Skin epidermis (tissue), 12 donors: ENCODE results near the gene MYO3A.
"Not testable (repeated sequence)": the region's sequence is repeated elsewhere in the genome, so short reads cannot be mapped to it uniquely, and the experiment has no call there.

Experiments
- H3K27ac ChIP-seq, 21 experiments: fragments of 200-600 bp; sonication (generic) in 11 of 21; one replicate each; pipeline ENCODE4 v1.5.0; 2020; ENCODE audit warnings: mild to moderate bottlenecking in 3 of 21, inconsistent platforms in 2 of 21, moderate library complexity in 2 of 21
- H3K4me3 ChIP-seq, 7 experiments: fragments of 200-600 bp; sonication (generic) in 2 of 7; one replicate each; pipeline ENCODE4 v1.5.0; 2020; ENCODE audit warnings: inconsistent platforms in 2 of 7, mild to moderate bottlenecking in 2 of 7, moderate library complexity in 1 of 7

MYO3A gene

GRCh38 chr10:26057466-26057865, 123.4 kb downstream of the MYO3A start:
- no peak overlapping the region for H3K4me3 ChIP-seq
- H3K27ac ChIP-seq = no peak overlapping the region

GRCh38 chr10:26064106-26064505, 130.1 kb downstream of the MYO3A start:
- Histone ChIP-seq H3K4me3 (no peak overlapping the region), H3K27ac (no peak overlapping the region)

GRCh38 chr10:26067680-26068079, 133.7 kb downstream of the MYO3A start:
- no peak overlapping the region for H3K4me3 ChIP-seq
- H3K27ac ChIP-seq = no peak overlapping the region

GRCh38 chr10:26080971-26081370, 146.9 kb downstream of the MYO3A start:
- not testable (repeated sequence) for H3K27ac ChIP-seq, H3K4me3 ChIP-seq

- Histone ChIP-seq H3K27ac (no peak overlapping the region), H3K4me3 (no peak overlapping the region)
These were observed 147.4 kb downstream of the MYO3A start for GRCh38 chr10:26081459-26081858.

- H3K27ac ChIP-seq = no peak overlapping the region
- H3K4me3 ChIP-seq = no peak overlapping the region
These were observed 151.5 kb downstream of the MYO3A start for GRCh38 chr10:26085549-26085948.

GRCh38 chr10:26087666-26088065, 153.6 kb downstream of the MYO3A start:
- Histone ChIP-seq H3K27ac (no peak overlapping the region), H3K4me3 (no peak overlapping the region)

GRCh38 chr10:26090026-26090425, 156.0 kb downstream of the MYO3A start:
- no peak overlapping the region for H3K4me3 ChIP-seq

GRCh38 chr10:26090762-26091161, 156.7 kb downstream of the MYO3A start:
- no peak overlapping the region for H3K4me3 ChIP-seq
- no peak overlapping the region for H3K27ac ChIP-seq

More at GRCh38 chr10:26090026-26090425, 156.0 kb downstream of the MYO3A start:
- no peak overlapping the region for H3K27ac ChIP-seq

GRCh38 chr10:26093229-26093628, 159.2 kb downstream of the MYO3A start:
- Histone ChIP-seq H3K27ac (no peak overlapping the region), H3K4me3 (no peak overlapping the region)

GRCh38 chr10:26095781-26096180, 161.8 kb downstream of the MYO3A start:
- Histone ChIP-seq H3K27ac (no peak overlapping the region), H3K4me3 (no peak overlapping the region)

GRCh38 chr10:26097549-26097948, 163.5 kb downstream of the MYO3A start:
- not testable (repeated sequence) for H3K27ac ChIP-seq

GRCh38 chr10:26112532-26112931, 178.5 kb downstream of the MYO3A start:
- no peak overlapping the region for H3K27ac ChIP-seq
- H3K4me3 ChIP-seq = no peak overlapping the region

More at GRCh38 chr10:26097549-26097948, 163.5 kb downstream of the MYO3A start:
- H3K4me3 ChIP-seq = not testable (repeated sequence)

- Histone ChIP-seq H3K27ac (no peak overlapping the region), H3K4me3 (no peak overlapping the region)
These were observed 204.6 kb downstream of the MYO3A start for GRCh38 chr10:26138613-26139012.

- H3K27ac ChIP-seq = no peak overlapping the region
- H3K4me3 ChIP-seq = no peak overlapping the region
These were observed 222.0 kb downstream of the MYO3A start for GRCh38 chr10:26156019-26156418.

- Histone ChIP-seq H3K27ac (no peak overlapping the region), H3K4me3 (no peak overlapping the region)
These were observed 223.7 kb downstream of the MYO3A start for GRCh38 chr10:26157734-26158133.

- no peak overlapping the region for H3K27ac ChIP-seq
- no peak overlapping the region for H3K4me3 ChIP-seq
These were observed 235.4 kb downstream of the MYO3A start for GRCh38 chr10:26169466-26169865.

GRCh38 chr10:26172131-26172530, 238.1 kb downstream of the MYO3A start:
- Histone ChIP-seq H3K4me3 (no peak overlapping the region), H3K27ac (no peak overlapping the region)

GRCh38 chr10:26173837-26174236, 239.8 kb downstream of the MYO3A start:
- no peak overlapping the region for H3K4me3 ChIP-seq
- H3K27ac ChIP-seq = no peak overlapping the region

- Histone ChIP-seq H3K4me3 (no peak overlapping the region), H3K27ac (no peak overlapping the region)
These were observed 243.3 kb downstream of the MYO3A start for GRCh38 chr10:26177341-26177740.

- H3K4me3 ChIP-seq = no peak overlapping the region
- no peak overlapping the region for H3K27ac ChIP-seq
These were observed 260.2 kb downstream of the MYO3A start for GRCh38 chr10:26194275-26194674.

- no peak overlapping the region for H3K4me3 ChIP-seq
- H3K27ac ChIP-seq = no peak overlapping the region
These were observed 263.2 kb downstream of the MYO3A start for GRCh38 chr10:26197248-26197647.

GRCh38 chr10:26198119-26198518, 264.1 kb downstream of the MYO3A start:
- H3K4me3 ChIP-seq = no peak overlapping the region
- H3K27ac ChIP-seq = no peak overlapping the region
